IPS-18a (cell line): ENCODE results near the gene ENO3.

Experiments
- H3K27ac ChIP-seq: one replicate; pipeline ENCODE4 v1.5.1; 2013; ENCODE audit warnings: low read length
- H3K27me3 ChIP-seq: one replicate; pipeline ENCODE4 v1.6.1; 2013; ENCODE audit warnings: mild to moderate bottlenecking, low read length; ENCODE audit not compliant: control insufficient read depth, insufficient read depth
- H3K36me3 ChIP-seq: one replicate; pipeline ENCODE4 v1.6.1; 2013; ENCODE audit warnings: low read depth, low read length; ENCODE audit not compliant: control insufficient read depth
- H3K4me1 ChIP-seq: one replicate; pipeline ENCODE4 v1.6.1; 2013; ENCODE audit warnings: low read depth, low read length; ENCODE audit not compliant: control insufficient read depth
- H3K4me3 ChIP-seq: one replicate; pipeline ENCODE4 v1.5.1; 2013; ENCODE audit warnings: low read length
- H3K9ac ChIP-seq: one replicate; pipeline ENCODE4 v1.6.1; 2013; ENCODE audit warnings: mild to moderate bottlenecking, low read length, moderate library complexity
- H3K9me3 ChIP-seq: one replicate; pipeline ENCODE4 v1.6.1; 2013; ENCODE audit warnings: low read depth, low read length; ENCODE audit not compliant: control insufficient read depth

ENO3 gene

DNA sequence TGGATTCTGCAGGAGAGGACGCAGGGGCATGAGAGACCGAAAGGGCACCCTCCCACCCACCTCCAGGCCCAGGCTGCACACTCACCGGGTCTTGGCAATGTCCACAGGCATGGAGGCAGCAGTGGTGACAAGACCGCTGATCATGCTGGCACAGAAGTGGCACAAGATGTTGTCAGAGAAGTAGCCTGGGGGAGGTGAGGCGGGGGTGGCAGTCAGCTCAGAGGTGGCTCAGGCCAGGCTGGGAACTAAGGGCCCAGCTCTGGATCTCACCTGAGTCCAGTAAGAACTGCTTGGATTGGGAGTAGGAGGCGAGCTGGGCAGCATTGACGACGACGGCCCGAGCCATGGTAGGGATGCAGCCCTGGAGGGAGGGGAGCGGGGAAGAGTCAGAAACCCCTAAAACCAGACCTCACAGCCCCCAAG, 12.8 kb upstream of the ENO3 start:
- no peak overlapping the region for H3K4me3 ChIP-seq
- no peaks in the 10 kb centered on the region for H3K27me3 ChIP-seq
- peaks cover 20% of the 10 kb centered on the region for H3K36me3 ChIP-seq
- H3K9ac ChIP-seq = no peak overlapping the region
- H3K4me1 ChIP-seq = peaks cover 13% of the 10 kb centered on the region
- no peak overlapping the region for H3K27ac ChIP-seq
- no peaks in the 10 kb centered on the region for H3K9me3 ChIP-seq

DNA sequence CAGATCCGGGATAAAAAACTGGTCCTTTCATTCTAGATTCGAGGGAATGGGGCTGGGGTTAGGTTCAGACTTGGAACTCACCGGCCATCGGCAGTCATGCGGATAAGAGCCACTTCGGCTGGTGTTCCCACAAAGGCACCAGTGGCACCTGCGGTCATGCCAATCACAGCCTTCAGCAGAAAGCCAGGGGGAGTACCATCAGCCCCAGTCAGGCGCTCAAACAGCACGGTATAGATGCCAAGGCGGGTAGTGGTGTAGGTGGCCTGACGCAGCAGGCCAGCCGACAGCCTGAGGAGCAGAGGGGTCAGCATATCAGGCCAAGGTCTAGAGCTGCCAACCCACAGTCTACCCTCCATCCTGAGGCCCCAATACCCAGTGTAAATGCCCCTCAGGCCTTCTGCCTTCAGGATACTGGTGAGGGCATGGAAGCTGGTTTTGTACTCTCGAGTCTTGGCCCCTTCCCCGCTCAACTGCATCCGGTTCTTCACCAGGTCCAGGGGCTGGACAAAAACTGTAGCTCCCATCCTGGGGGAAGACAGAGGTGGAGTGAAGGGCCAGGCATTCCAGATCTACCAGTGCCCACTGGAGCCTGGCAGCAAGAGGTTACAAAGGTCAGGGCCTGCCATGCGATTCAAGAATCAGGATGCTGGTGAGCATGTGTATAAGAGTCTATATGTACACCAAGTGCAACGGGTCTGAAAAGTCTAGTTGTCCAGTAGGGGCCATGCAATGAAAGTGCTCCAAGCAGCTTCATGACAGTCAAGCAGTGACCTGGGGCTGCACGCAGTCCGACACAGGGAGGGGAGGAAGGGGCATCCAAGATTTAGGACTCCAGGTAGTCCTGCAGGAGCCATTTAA, 12.0 kb upstream of the ENO3 start:
- peak overlapping the region; percentile 63 for H3K4me3 ChIP-seq
- H3K4me1 ChIP-seq = peaks cover 13% of the 10 kb centered on the region
- peak overlapping the region; percentile 93 for H3K9ac ChIP-seq
- H3K36me3 ChIP-seq = peaks cover 27% of the 10 kb centered on the region
- peak overlapping the region; percentile 70 for H3K27ac ChIP-seq
- H3K9me3 ChIP-seq = no peaks in the 10 kb centered on the region
- H3K27me3 ChIP-seq = no peaks in the 10 kb centered on the region

DNA sequence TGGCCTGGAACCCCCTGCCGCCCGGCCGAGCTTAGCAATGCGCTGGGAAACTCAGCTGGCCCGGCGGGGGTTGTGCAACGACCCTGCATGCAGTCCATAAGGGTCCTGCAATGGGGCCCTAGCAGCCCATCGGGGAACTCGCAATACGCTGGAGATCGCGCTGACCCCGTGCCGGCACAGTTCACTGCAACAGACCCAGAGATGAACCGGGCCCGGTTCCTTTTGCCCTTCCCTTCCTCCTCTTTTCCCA, 11.4 kb upstream of the ENO3 start:
- Histone ChIP-seq H3K36me3 (peaks cover 32% of the 10 kb centered on the region), H3K27me3 (no peaks in the 10 kb centered on the region), H3K9ac (peak overlapping the region; percentile 93), H3K9me3 (no peaks in the 10 kb centered on the region), H3K4me1 (peaks cover 13% of the 10 kb centered on the region), H3K27ac (peak overlapping the region; percentile 70), H3K4me3 (peak overlapping the region; percentile 63)

DNA sequence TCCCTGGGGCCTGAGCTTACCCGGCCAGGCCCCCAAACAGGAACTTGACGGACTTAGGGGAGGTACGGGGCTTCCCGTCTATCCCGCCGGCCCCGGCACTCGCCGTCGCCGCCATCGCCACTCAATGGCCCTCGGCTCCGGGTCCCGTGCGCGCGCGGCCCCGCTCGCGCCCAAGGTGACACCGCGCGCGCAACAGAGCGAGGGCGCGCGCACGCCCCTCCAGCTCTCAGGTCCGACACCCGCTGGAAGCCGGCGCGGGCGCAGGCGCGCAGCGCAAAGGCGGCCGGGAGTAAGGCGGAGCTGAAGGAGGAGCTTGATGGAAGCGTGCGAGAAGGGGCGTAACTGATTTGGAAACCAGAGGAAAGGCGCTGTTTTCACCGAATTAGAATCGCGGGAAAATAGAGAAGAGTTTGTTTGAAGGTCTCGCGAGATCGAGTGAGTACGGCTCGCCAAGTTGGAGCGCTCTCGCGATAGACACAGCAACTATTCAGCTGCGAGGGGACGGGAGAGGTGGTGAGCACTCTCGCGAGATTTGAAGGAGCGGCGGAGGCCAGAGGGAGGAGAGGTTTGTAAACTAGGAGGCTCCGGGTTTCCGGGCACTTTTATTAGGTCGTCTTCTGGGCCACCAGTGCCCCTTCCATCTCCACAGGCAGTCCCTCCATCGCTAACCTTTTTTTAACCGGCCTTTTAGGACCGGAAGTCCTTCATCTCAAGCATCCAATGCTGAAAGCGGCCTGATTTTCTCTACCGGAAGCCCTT, 10.9 kb upstream of the ENO3 start, which contains the start of the genes RNF167 and SLC25A11:
RNF167 (plus strand) TSS at position 473 of the 759 bp plus-strand sequence. CDS start 642 bp downstream, outside the sequence.
SLC25A11 (minus strand) TSS at position 251 of the 759 bp plus-strand sequence; CDS start at position 115, 136 bp downstream.
- Histone ChIP-seq H3K36me3 (peaks cover 37% of the 10 kb centered on the region), H3K4me3 (peak within 1 kb of the TSS; percentile 63), H3K27me3 (no peaks in the 10 kb centered on the region), H3K9ac (peak within 1 kb of the TSS; percentile 93), H3K9me3 (no peaks in the 10 kb centered on the region), H3K4me1 (peaks cover 11% of the 10 kb centered on the region), H3K27ac (peak within 1 kb of the TSS; percentile 70)

DNA sequence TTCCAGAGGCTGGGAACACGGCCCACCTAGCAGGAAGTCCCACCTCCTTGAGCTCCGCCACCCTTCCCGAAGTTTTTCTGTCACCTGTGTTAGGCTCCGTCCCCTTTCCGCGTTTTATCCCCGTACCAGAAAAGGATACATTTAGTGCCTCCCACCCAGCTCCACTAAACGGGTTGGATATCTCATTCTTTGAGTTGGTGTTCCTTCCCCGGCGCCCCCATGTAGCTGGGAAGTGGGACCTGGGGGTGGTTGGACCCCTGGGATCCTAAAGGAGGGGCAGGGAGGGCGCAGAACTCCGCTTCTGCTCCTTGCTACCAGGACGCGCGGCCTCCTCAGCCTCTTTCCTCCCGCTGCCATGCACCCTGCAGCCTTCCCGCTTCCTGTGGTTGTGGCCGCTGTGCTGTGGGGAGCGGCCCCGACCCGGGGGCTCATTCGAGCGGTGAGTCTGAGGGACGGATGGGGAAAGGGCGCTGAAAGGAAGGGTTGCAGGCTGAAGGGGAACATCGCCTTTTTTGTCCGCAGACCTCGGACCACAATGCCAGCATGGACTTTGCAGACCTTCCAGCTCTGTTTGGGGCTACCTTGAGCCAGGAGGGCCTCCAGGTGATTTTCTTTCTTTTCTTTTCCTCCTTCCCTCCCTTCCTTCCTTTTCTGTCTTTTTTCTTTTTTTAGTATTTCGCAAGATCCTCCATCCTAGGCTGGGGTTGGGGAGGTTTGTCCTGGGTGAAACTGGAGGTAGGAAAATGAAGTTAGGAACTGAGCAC, 10.2 kb upstream of the ENO3 start:
- H3K9me3 ChIP-seq = no peaks in the 10 kb centered on the region
- H3K9ac ChIP-seq = peak overlapping the region; percentile 93
- peaks cover 42% of the 10 kb centered on the region for H3K36me3 ChIP-seq
- peak overlapping the region; percentile 63 for H3K4me3 ChIP-seq
- no peaks in the 10 kb centered on the region for H3K27me3 ChIP-seq
- H3K4me1 ChIP-seq = peaks cover 15% of the 10 kb centered on the region
- peak overlapping the region; percentile 38 for H3K27ac ChIP-seq

DNA sequence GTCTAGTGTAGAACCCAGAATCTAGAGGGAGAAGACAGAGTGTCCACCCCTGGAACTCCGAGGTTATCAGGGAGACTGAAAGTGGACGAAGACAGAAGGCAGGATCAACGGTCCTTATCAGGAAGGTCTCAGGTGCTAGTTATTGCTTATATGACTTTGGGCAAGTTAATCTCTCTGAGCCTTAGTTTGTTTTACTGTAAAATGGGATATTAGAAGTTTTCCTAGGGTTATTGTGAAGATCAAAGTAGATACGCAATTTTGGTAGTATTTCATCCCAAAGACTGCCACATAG, 9.7 kb upstream of the ENO3 start:
- peaks cover 46% of the 10 kb centered on the region for H3K36me3 ChIP-seq
- no peaks in the 10 kb centered on the region for H3K27me3 ChIP-seq
- H3K4me3 ChIP-seq = peak overlapping the region; percentile 63
- no peak overlapping the region for H3K27ac ChIP-seq
- H3K4me1 ChIP-seq = peaks cover 17% of the 10 kb centered on the region
- peak overlapping the region; percentile 93 for H3K9ac ChIP-seq
- H3K9me3 ChIP-seq = no peaks in the 10 kb centered on the region

DNA sequence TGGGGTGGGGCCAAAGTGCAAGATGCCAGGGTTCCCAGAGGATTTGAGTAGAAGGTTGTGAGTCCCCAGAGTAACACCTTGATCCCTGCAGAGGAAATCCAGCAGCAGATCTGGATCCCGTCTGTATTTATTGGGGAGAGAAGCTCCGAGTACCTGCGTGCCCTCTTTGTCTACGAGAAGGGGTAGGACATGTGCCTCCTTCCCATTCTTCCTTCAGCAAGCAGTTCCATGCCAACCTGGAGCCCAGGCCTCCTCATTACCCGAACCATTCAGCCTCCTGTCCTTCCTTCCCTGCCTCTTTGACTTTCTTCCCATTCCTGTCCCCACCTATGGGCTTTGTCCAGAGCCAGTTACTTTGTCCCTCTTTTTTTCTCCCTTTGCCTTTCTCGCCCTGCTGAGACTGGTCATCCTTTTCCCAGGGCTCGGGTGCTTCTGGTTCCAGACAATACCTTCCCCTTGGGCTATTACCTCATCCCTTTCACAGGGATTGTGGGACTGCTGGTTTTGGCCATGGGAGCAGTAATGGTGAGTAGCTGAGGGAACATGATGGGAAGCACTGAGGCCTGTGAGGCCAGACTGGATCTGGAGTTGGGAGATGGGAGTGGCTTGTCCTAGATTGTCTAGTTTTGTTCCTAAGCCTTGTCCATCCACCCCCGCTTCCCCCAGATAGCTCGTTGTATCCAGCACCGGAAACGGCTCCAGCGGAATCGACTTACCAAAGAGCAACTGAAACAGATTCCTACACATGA, 8.0 kb upstream of the ENO3 start:
- Histone ChIP-seq H3K4me3 (no peak overlapping the region), H3K36me3 (peaks cover 46% of the 10 kb centered on the region), H3K27me3 (no peaks in the 10 kb centered on the region), H3K27ac (no peak overlapping the region), H3K4me1 (peaks cover 23% of the 10 kb centered on the region), H3K9ac (no peak overlapping the region), H3K9me3 (no peaks in the 10 kb centered on the region)

DNA sequence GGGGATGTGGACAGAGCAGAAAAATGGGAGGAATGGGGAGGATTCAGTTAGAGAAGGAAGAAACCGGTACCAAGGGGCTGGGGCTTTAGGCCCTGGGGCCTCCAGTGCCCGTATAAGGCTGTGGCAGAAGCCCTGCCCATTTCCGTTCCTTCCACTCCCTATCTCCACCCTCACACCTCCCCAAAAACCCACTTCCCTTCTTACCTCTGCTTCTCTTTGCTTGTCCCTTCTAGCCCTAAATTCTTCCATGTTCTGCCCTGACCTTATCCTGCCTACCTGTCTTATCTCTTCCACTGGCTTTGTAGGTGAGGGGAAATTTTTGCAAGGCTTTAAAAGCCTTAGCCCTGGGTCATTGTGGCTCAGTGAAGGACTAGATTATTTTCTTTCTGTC, 6.8 kb upstream of the ENO3 start:
- H3K9me3 ChIP-seq = no peaks in the 10 kb centered on the region
- peaks cover 16% of the 10 kb centered on the region for H3K4me1 ChIP-seq
- H3K36me3 ChIP-seq = peaks cover 44% of the 10 kb centered on the region
- peak overlapping the region; percentile 13 for H3K27ac ChIP-seq
- no peaks in the 10 kb centered on the region for H3K27me3 ChIP-seq
- H3K9ac ChIP-seq = no peak overlapping the region
- H3K4me3 ChIP-seq = no peak overlapping the region

DNA sequence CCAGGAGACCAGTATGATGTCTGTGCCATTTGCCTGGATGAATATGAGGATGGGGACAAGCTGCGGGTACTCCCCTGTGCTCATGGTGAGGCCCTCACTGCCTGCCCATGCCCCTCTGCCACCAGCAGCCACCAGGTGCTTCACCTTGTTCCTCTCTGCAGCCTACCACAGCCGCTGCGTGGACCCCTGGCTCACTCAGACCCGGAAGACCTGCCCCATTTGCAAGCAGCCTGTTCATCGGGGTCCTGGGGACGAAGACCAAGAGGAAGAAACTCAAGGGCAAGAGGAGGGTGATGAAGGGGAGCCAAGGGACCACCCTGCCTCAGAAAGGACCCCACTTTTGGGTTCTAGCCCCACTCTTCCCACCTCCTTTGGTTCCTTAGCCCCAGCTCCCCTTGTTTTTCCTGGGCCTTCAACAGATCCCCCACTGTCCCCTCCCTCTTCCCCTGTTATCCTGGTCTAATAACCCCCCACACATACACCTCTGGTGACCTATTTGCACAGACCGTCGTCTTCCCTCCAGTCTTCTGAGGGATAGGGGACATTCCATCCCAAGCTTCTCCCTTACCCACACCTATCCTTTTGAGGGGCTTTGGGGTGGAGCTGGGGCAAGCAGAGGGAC, 6.3 kb upstream of the ENO3 start:
- peak overlapping the region; percentile 33 for H3K27ac ChIP-seq
- H3K27me3 ChIP-seq = no peaks in the 10 kb centered on the region
- H3K9me3 ChIP-seq = no peaks in the 10 kb centered on the region
- peaks cover 16% of the 10 kb centered on the region for H3K4me1 ChIP-seq
- no peak overlapping the region for H3K9ac ChIP-seq
- peaks cover 44% of the 10 kb centered on the region for H3K36me3 ChIP-seq
- no peak overlapping the region for H3K4me3 ChIP-seq

DNA sequence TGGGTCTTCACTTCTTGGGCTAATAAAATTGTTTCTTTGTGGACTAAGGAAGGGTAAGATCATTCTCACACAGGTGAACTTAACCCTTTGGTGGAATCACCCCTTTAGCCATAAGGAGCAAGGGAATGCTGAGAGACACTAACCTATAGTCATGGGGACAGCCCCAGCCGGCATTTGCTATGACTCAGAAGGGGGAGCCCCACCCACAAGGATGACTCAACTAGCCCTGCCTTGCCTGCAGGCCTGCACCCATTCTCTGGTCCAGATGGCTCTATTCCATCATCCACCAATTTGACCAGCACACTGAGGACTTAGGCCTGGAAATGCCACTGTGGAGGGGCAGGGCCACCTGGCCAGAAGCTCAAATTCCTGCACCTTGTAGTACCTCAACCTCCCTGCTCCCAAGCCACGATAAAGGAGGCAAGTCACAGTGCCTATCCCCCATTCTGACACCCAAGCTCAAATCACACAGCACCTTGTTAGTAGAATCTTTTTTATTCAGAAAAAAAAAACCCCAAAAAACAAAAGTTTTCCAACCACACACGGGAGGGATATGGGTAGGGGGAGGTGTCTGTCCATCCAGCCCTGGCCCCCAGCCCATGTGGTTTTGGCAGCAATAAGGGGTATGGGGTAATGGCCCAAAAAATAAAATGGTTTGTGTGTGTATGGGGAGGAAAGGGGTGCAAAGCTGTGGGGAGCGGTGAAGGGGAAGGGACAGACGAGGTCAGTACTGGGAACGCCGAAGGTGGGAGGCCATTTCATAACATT, 5.6 kb upstream of the ENO3 start:
- Histone ChIP-seq H3K36me3 (peaks cover 44% of the 10 kb centered on the region), H3K9me3 (no peaks in the 10 kb centered on the region), H3K27me3 (no peaks in the 10 kb centered on the region), H3K4me3 (no peak overlapping the region), H3K4me1 (peaks cover 16% of the 10 kb centered on the region), H3K27ac (peak overlapping the region; percentile 33), H3K9ac (no peak overlapping the region)
